Measurements from ENCODE around the gene EDN1.

EDN1 gene

GRCh38 chr6:12270551-12271230, 19.5 kb upstream of the EDN1 start:
- no peak for TF ChIP-seq ZFX (IDR thresholded peaks at IDR 0.05; ENCODE audit: borderline replicate concordance)
- TF ChIP-seq, protein P1, sequence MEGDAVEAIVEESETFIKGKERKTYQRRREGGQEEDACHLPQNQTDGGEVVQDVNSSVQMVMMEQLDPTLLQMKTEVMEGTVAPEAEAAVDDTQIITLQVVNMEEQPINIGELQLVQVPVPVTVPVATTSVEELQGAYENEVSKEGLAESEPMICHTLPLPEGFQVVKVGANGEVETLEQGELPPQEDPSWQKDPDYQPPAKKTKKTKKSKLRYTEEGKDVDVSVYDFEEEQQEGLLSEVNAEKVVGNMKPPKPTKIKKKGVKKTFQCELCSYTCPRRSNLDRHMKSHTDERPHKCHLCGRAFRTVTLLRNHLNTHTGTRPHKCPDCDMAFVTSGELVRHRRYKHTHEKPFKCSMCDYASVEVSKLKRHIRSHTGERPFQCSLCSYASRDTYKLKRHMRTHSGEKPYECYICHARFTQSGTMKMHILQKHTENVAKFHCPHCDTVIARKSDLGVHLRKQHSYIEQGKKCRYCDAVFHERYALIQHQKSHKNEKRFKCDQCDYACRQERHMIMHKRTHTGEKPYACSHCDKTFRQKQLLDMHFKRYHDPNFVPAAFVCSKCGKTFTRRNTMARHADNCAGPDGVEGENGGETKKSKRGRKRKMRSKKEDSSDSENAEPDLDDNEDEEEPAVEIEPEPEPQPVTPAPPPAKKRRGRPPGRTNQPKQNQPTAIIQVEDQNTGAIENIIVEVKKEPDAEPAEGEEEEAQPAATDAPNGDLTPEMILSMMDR (IDR thresholded peaks at IDR 0.05) = no peak
- H3K27ac ChIP-seq = no peak overlapping the region

GRCh38 chr6:12271594-12271993, 18.6 kb upstream of the EDN1 start:
- H3K27ac ChIP-seq = no peak overlapping the region

DNA sequence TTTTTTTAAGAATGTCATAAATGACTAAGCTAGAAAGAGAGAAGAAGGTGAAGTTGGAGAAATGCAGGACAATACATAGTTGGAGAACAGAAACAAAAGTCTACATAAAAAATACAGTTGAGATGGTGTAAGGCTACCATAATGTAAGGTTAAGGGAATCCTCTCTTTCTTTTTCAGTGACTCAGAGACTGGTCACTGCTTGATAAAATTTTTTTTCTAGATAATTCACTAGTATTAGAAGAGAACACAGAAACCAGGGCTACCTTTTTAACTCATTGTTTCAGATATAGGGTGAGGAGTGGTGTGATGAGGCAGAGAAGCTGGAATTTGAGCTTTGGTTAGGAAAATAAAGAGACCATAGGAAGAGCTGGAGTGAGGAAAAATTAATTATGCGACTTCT, 18.2 kb upstream of the EDN1 start:
- TF ChIP-seq, protein P1 (IDR thresholded peaks at IDR 0.05) = no peak
- no peak for TF ChIP-seq ZFX (IDR thresholded peaks at IDR 0.05; ENCODE audit: borderline replicate concordance)
- H3K27ac ChIP-seq = no peak overlapping the region

More at GRCh38 chr6:12271594-12271993, 18.6 kb upstream of the EDN1 start:
- TF ChIP-seq, protein P1 (IDR thresholded peaks at IDR 0.05) = no peak
- no peak for TF ChIP-seq ZFX (IDR thresholded peaks at IDR 0.05; ENCODE audit: borderline replicate concordance)

GRCh38 chr6:12275107-12275506, 15.1 kb upstream of the EDN1 start:
- TF ChIP-seq ZFX (IDR thresholded peaks at IDR 0.05; ENCODE audit: borderline replicate concordance) = no peak
- TF ChIP-seq, protein P1 (IDR thresholded peaks at IDR 0.05) = no peak
- H3K27ac ChIP-seq = no peak overlapping the region

DNA sequence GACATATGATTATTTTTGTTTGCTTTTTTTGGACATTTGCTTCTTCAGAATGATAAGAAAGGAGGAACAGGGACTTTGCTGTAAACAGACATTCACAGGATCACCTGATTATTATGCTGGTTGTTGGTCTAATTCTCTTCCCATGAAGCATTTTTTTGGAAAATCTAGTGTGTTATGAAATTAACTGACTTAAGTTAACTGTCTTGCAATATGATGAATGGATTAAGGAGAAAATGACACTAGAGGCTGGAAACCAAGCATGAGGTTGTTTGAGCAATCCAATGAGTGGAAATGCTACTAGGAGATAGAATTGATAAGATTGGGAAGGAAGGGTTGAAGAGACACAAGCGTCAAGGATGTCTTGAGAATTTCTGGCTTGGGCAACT, 13.2 kb upstream of the EDN1 start:
- no peak overlapping the region for H3K27ac ChIP-seq
- TF ChIP-seq, protein P1 (IDR thresholded peaks at IDR 0.05) = no peak
- no peak for TF ChIP-seq ZFX (IDR thresholded peaks at IDR 0.05; ENCODE audit: borderline replicate concordance)

DNA sequence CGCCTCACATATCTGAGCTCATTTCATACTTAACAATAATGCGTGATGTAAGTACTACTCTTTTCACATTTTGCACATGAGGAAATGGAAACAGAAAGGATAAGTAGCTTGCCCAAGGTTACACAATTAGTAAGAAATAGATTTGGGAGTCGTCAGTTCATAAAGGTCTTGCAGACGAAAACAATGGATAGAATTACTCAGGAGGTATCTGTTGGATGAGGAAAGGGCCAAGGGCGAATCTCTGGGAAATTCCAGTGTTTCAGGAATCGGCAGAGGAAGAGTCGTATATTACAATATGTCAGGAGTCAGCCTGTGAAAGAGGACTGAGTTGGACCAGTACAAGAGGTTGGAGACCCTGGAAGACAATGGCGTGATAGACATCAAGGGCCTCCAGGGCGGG, 12.8 kb upstream of the EDN1 start:
- no peak overlapping the region for H3K27ac ChIP-seq
- TF ChIP-seq, protein P1 (IDR thresholded peaks at IDR 0.05) = no peak
- TF ChIP-seq ZFX (IDR thresholded peaks at IDR 0.05; ENCODE audit: borderline replicate concordance) = no peak

DNA sequence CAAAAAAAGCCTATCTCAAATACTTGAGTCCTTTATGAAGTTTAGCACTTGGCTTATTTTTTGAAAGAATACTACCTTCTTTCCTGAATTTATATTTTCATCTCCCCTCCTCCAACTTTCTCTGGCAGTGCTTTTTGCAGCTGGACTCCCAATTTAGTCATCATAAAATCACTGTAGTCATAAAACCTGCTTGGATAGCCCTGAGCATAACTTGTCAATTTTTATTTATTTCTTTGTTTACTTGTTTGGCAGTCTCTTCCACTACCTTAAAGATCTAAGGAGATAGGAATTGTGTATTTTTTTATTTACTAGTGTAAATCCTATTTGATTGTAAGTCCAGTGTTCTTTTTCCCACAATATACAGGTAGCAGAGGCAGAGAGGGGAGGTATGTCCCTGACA, 11.2 kb upstream of the EDN1 start:
- TF ChIP-seq, protein P1 (IDR thresholded peaks at IDR 0.05) = no peak

More for the DNA sequence above, 11.2 kb upstream of the EDN1 start:
- H3K27ac ChIP-seq = peak overlapping the region; percentile 75
